Kidney (tissue), 14 donors: Measurements from ENCODE around the gene RTL9. TPM values are rescaled to one million over a fixed set of nuclear protein-coding genes. Genes with fewer than 3 reads are reported as not detected.

Experiments
- DNase-seq, 5 donors: peaks; one replicate each; pipeline ENCODE4 v3.0.0-alpha.2; 2013 to 2020
- FAIRE-seq: peaks from 2 replicates; lab custom pipeline; 2012; peaks lifted over from hg19 to GRCh38; lab: Jason Lieb, UNC
- H3K27ac ChIP-seq, 2 donors: one replicate each; pipeline ENCODE4 v1.7.0; 2013; ENCODE audit warnings: low read depth in 2 of 2, low read length in 2 of 2, inconsistent platforms in 1 of 2
- H3K27me3 ChIP-seq: one replicate; pipeline ENCODE4 v1.7.1; 2013; ENCODE audit warnings: low read length, inconsistent platforms; ENCODE audit not compliant: control insufficient read depth, insufficient read depth
- H3K36me3 ChIP-seq, 3 donors: one replicate each; pipeline versions ENCODE4 v1.7.0 to v1.7.1; 2013; ENCODE audit warnings: low read length in 3 of 3, control low read depth in 1 of 3, inconsistent platforms in 1 of 3; ENCODE audit not compliant: insufficient read depth in 3 of 3, control insufficient read depth in 2 of 3
- H3K4me1 ChIP-seq, 3 donors: one replicate each; pipeline versions ENCODE4 v1.7.0 to v1.7.1; 2013; ENCODE audit warnings: low read length in 3 of 3, inconsistent platforms in 1 of 3, low read depth in 1 of 3; ENCODE audit not compliant: control insufficient read depth in 2 of 3, insufficient read depth in 2 of 3
- H3K4me3 ChIP-seq, 3 donors: one replicate each; pipeline versions ENCODE4 v1.7.0 to v1.8.1; 2013; ENCODE audit warnings: low read length in 3 of 3, control low read depth in 1 of 3, inconsistent platforms in 1 of 3
- H3K9ac ChIP-seq, 3 donors: one replicate each; pipeline versions ENCODE4 v1.7.0 to v1.7.1; 2013; ENCODE audit warnings: low read length in 3 of 3, control low read depth in 1 of 3, inconsistent platforms in 1 of 3
- H3K9me3 ChIP-seq, 3 donors: one replicate each; pipeline versions ENCODE4 v1.7.0 to v1.7.1; 2013; ENCODE audit warnings: low read length in 3 of 3, control low read depth in 1 of 3, inconsistent platforms in 1 of 3; ENCODE audit not compliant: control insufficient read depth in 2 of 3, insufficient read depth in 1 of 3
- intact Hi-C: fragments of 100-400 bp; cut with DNase I; formaldehyde crosslinking; loops from one replicate; pipeline ENCODE4 v1.11.1; 2022
- polyA plus RNA-seq: library from polyadenylated mRNA; stranded (reverse); fragments of 350-450 nt; fragmentation: Illumina TruSeq; extraction: RNeasy Lipid Tissue Mini Kit (QIAGEN cat#74804); gene quantifications from one replicate; pipeline ENCODE4 v1.2.3, GENCODE V29; 2014; ENCODE audit warnings: low read depth, low replicate concordance; ENCODE audit not compliant: insufficient read depth
- total RNA-seq: library from RNA; stranded (reverse); fragmentation: NEBNext Ultra II Directional; extraction: Animal tissue kit (Norgen Biotek cat#: 25700); gene quantifications from one replicate; pipeline ENCODE4 v1.2.1, GENCODE V29; 2021
- TF ChIP-seq, protein P1 (sequence below): IDR thresholded peaks from 3 replicates; pipeline ENCODE4 v1.5.1; 2012; ENCODE audit warnings: mild to moderate bottlenecking, moderate library complexity, borderline replicate concordance; ENCODE audit not compliant: insufficient read depth; ENCODE audit errors: extremely low read depth
- donor health status: control.
- donor health status: control.
- donor health status: control.
- donor health status: control.
- donor health status: control.
- donor health status: DM: yes; HTN: yes; CAD: no.
- donor health status: Normal renal cell carcinoma (clear cell type).

RTL9 gene
- total and polyA plus RNA-seq, 2 donors from 2014 or later: not detected

DNA sequence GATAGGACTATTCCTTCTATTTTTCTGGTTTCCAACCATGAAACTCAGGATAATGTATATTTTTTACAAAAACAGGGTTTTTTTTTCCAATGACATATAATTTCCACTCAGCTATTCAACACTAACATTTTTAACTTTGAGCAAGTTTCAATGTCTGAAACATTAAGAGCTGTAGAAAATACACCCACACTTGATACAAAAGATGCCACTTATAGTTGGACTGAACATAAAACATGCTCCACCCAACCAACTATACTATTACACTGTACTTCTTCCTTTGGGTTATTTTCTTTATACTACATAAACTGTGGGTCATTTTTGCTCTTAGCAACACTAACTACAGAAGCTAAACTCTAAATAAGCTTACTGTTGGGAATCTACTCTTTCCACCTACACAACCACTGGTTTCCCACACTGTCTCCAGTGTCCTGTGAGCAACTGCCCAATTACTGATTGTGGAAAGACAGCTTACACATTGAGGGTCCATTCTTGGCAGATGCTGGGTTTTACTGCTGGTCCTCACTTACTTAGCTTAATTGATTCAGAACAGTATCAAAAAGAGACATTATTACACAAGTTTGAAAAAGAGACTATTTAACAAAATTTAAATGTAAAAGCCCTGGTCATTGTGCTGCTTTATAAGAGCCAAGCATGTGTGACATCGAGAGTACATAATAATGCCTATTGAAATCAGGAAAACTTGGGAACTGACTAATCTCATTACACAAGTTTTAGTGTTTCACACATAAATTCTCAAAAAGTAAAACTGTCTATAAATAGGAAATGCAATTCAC is 47.0 kb upstream of the RTL9 start:
- Histone ChIP-seq H3K4me3 (no peak overlapping the region), H3K9ac (no peak overlapping the region), H3K27me3 (no peaks in the 10 kb centered on the region), H3K9me3 (no peaks in the 10 kb centered on the region), H3K4me1 (no peaks in the 10 kb centered on the region), H3K27ac (no peak overlapping the region), H3K36me3 (no peaks in the 10 kb centered on the region)
- FAIRE-seq (no peak), DNase-seq (no peak)
- intact Hi-C loops: no loop called here
- TF ChIP-seq, protein P1, sequence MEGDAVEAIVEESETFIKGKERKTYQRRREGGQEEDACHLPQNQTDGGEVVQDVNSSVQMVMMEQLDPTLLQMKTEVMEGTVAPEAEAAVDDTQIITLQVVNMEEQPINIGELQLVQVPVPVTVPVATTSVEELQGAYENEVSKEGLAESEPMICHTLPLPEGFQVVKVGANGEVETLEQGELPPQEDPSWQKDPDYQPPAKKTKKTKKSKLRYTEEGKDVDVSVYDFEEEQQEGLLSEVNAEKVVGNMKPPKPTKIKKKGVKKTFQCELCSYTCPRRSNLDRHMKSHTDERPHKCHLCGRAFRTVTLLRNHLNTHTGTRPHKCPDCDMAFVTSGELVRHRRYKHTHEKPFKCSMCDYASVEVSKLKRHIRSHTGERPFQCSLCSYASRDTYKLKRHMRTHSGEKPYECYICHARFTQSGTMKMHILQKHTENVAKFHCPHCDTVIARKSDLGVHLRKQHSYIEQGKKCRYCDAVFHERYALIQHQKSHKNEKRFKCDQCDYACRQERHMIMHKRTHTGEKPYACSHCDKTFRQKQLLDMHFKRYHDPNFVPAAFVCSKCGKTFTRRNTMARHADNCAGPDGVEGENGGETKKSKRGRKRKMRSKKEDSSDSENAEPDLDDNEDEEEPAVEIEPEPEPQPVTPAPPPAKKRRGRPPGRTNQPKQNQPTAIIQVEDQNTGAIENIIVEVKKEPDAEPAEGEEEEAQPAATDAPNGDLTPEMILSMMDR: no peak

- no peaks in the 10 kb centered on the region for H3K27me3 ChIP-seq
- no peaks in the 10 kb centered on the region for H3K9me3 ChIP-seq
- no peak overlapping the region for H3K27ac ChIP-seq
- intact Hi-C loops: no loop called here
- peak overlapping the region in 1 of 3 donors; percentile 7 for H3K9ac ChIP-seq
- no peaks in the 10 kb centered on the region for H3K36me3 ChIP-seq
- H3K4me1 ChIP-seq: no peaks in the 10 kb centered on the region
- H3K4me3 ChIP-seq: peak overlapping the region in 1 of 3 donors; percentile 21
- FAIRE-seq (peak; percentile 32), DNase-seq (peak in 2 of 5 donors; percentile 13 to 34)
- TF ChIP-seq, protein P1: no peak
These were observed 43.1 kb upstream of the RTL9 start for GRCh38 chrX:110315551-110315950.

- FAIRE-seq: no peak
- H3K27ac ChIP-seq: no peak overlapping the region
- intact Hi-C loops: no loop called here
- H3K4me3 ChIP-seq: peak overlapping the region; percentile 57 to 72 (median 69)
- peak in 2 of 5 donors; percentile 26 to 34 for DNase-seq
- H3K9me3 ChIP-seq: no peaks in the 10 kb centered on the region
- H3K27me3 ChIP-seq: no peaks in the 10 kb centered on the region
- TF ChIP-seq, protein P1: no peak
- peak overlapping the region in 2 of 3 donors; percentile 30 to 51 for H3K9ac ChIP-seq
- no peaks in the 10 kb centered on the region for H3K4me1 ChIP-seq
- H3K36me3 ChIP-seq: no peaks in the 10 kb centered on the region
These were observed 42.1 kb upstream of the RTL9 start for GRCh38 chrX:110316351-110317060.
